ENCODE data around the gene LUZP1. TPM values are rescaled to one million over a fixed set of nuclear protein-coding genes. Genes with fewer than 3 reads are reported as not detected.

The LUZP1 gene
- total and polyA plus RNA-seq, 10 of the 15 experiments (the other 5 are each of a cell fraction or from before 2014, with no cell fraction given), result 11.3 to 28.2 (median 17.3) TPM

DNA sequence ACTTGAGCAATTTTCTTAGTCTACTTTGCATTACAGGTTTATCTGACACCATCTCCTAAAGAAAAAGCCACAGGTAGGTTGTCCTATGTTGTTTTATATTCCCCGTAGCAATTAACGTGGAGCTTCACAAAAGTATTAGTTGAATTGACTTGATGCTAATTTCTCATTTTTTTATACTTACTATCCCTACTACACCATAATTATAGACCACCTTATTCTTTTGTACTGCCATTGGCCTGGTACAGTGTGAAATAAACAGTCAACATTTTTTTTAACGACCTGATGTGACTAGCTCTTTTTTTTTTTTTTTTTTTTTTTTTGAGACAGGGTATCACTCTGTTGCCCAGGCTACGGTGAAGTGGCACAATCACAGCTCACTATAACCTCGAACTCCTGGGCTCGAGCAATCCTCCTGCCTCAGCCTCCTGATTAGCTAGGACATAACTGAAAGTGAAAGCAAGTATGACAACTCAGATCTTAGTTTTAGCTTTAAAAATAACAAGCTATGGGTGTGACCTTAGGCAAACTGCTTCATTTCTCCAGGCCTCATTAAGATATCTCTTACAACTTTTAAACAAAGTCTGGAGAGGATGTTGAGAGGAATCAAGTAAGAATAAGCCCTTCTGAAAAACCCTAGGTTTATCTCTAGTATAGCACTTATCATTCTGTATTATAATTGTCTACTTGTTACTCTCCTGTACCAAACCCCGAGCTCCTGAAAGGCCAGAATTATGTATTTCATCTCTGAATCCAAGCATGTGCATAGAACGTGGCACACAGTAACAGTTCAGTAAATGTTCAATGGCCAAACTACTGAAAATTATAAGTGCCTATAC, 49.5 kb downstream of the LUZP1 start:
- ChIA-PET CTCF (interaction anchor here (0.5 to 5.4 kb wide), 12 partner anchors 9 to 1015 kb away, joined by 3 to 42 read pairs (median 4); no protein-coding TSS in a partner anchor), RAD21 (ENCODE audit: unreplicated experiment) (interaction anchor here (0.6 to 2.4 kb wide), 7 partner anchors 8 to 64 kb away, joined by 3 to 14 read pairs (median 3); no protein-coding TSS in a partner anchor), SMC1A (ENCODE audit: uncharacterized antibody, unreplicated experiment) (interaction anchor here (1.0 to 17.6 kb wide), 11 partner anchors 8 to 98 kb away, joined by 3 to 199 read pairs (median 5); no protein-coding TSS in a partner anchor), POLR2A (interaction anchor here (0.6 to 1.2 kb wide), 7 partner anchors 9 to 94 kb away, joined by 3 to 7 read pairs (median 5); no protein-coding TSS in a partner anchor)
- Histone ChIP-seq H3K9ac (ENCODE audit: control insufficient read depth, insufficient read depth, low read length) (no peak overlapping the region), H3K9me3 (replicated peaks; ENCODE audit: control insufficient read depth, insufficient read depth, low read length) (no peaks in the 10 kb centered on the region; the same call in 2 of the 3 replicates), H3K4me1 (ENCODE audit: control insufficient read depth, insufficient read depth, low read length) (peaks cover 50% of the 10 kb centered on the region), H2AFZ (ENCODE audit: control insufficient read depth, low read depth, low read length) (no peak overlapping the region), H4K20me1 (ENCODE audit: control insufficient read depth, insufficient read depth) (no peaks in the 10 kb centered on the region), H3K79me2 (ENCODE audit: control insufficient read depth, insufficient read depth, low read length) (peaks cover 36% of the 10 kb centered on the region), H3K36me3 (ENCODE audit: control insufficient read depth in 2 of 2, insufficient read depth in 2 of 2, low read length in 1 of 2) (no peaks in the 10 kb centered on the region), H3K4me3 (no peak overlapping the region), H3K27ac (ENCODE audit: control insufficient read depth, insufficient read depth) (0 out of 2 replicates have a peak overlapping the region, but pooled peaks have one; percentile 28), H3K4me2 (ENCODE audit: control insufficient read depth, insufficient read depth) (peak overlapping the region; percentile 59; the same call in 1 of the 2 replicates), H3K27me3 (replicated peaks in 1 of 2; ENCODE audit: control insufficient read depth in 2 of 2, insufficient read depth in 2 of 2, low read length in 1 of 2) (no peaks in the 10 kb centered on the region)
- no TSS peak for BruUV-seq (replicated peaks)
- ATAC-seq (peak; percentile 40), DNase-seq (ENCODE audit: low read depth, low spot score) (no peak), FAIRE-seq (peak; percentile 27)
- in situ Hi-C loops (cut with MboI), result no loop called here
- TF ChIP-seq TARDBP (IDR thresholded peaks at IDR 0.05; ENCODE audit: borderline replicate concordance), result no peak
- TF ChIP-seq, protein P1, sequence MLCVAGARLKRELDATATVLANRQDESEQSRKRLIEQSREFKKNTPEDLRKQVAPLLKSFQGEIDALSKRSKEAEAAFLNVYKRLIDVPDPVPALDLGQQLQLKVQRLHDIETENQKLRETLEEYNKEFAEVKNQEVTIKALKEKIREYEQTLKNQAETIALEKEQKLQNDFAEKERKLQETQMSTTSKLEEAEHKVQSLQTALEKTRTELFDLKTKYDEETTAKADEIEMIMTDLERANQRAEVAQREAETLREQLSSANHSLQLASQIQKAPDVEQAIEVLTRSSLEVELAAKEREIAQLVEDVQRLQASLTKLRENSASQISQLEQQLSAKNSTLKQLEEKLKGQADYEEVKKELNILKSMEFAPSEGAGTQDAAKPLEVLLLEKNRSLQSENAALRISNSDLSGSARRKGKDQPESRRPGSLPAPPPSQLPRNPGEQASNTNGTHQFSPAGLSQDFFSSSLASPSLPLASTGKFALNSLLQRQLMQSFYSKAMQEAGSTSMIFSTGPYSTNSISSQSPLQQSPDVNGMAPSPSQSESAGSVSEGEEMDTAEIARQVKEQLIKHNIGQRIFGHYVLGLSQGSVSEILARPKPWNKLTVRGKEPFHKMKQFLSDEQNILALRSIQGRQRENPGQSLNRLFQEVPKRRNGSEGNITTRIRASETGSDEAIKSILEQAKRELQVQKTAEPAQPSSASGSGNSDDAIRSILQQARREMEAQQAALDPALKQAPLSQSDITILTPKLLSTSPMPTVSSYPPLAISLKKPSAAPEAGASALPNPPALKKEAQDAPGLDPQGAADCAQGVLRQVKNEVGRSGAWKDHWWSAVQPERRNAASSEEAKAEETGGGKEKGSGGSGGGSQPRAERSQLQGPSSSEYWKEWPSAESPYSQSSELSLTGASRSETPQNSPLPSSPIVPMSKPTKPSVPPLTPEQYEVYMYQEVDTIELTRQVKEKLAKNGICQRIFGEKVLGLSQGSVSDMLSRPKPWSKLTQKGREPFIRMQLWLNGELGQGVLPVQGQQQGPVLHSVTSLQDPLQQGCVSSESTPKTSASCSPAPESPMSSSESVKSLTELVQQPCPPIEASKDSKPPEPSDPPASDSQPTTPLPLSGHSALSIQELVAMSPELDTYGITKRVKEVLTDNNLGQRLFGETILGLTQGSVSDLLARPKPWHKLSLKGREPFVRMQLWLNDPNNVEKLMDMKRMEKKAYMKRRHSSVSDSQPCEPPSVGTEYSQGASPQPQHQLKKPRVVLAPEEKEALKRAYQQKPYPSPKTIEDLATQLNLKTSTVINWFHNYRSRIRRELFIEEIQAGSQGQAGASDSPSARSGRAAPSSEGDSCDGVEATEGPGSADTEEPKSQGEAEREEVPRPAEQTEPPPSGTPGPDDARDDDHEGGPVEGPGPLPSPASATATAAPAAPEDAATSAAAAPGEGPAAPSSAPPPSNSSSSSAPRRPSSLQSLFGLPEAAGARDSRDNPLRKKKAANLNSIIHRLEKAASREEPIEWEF (IDR thresholded peaks at IDR 0.05; ENCODE audit: insufficient replicate concordance, low read depth, low read length), result no peak
- WGBS (ENCODE audit: insufficient coverage, insufficient replicate concordance, low lambda C conversion rate, missing lambda C conversion rate), result 71% methylated on average over 7 of the region's 8 CpGs
- intact Hi-C loops (cut with micrococcal nuclease; ENCODE audit: unreplicated experiment), result no loop called here

Data from GM12878 (cell line).